Upper lobe of left lung (tissue), 6 donors: ENCODE data around the gene NLRP6. TPM values are rescaled to one million over a fixed set of nuclear protein-coding genes. Genes with fewer than 3 reads are reported as not detected.
"Not testable (repeated sequence)": the region's sequence is repeated elsewhere in the genome, so short reads cannot be mapped to it uniquely, and the experiment has no call there.

Source experiments
- ATAC-seq, 2 donors: fragments of 200-7000 bp; cut with Tn5 transposase; one replicate each; pipeline ENCODE4 v1.9.1; 2022; ENCODE audit warnings: mild to moderate bottlenecking in 2 of 2, moderate library complexity in 2 of 2; ENCODE audit not compliant: low FRiP score in 2 of 2
- DNase-seq, 2 donors: peaks; one replicate each; pipeline ENCODE4 v3.0.0-alpha.2; 2019 to 2020
- H3K27ac ChIP-seq, 4 donors: fragments of 200-600 bp; sonication (generic); one replicate each; pipeline ENCODE4 v1.5.1; 2016 to 2019
- H3K27me3 ChIP-seq, 4 donors: fragments of 200-600 bp; sonication (generic); one replicate each; pipeline ENCODE4 v1.5.1; 2017 to 2019
- H3K36me3 ChIP-seq, 4 donors: fragments of 200-600 bp; sonication (generic); one replicate each; pipeline ENCODE4 v1.5.1; 2016 to 2019
- H3K4me1 ChIP-seq, 4 donors: fragments of 200-600 bp; sonication (generic); one replicate each; pipeline ENCODE4 v1.5.1; 2018 to 2019
- H3K4me3 ChIP-seq, 4 donors: fragments of 200-600 bp; sonication (generic); one replicate each; pipeline ENCODE4 v1.5.1; 2017 to 2019; ENCODE audit warnings: mild to moderate bottlenecking in 2 of 4, moderate library complexity in 1 of 4
- H3K9me3 ChIP-seq, 4 donors: fragments of 200-600 bp; sonication (generic); one replicate each; pipeline ENCODE4 v1.5.1; 2018 to 2019
- EP300 ChIP-seq, 4 donors: sonication (generic); formaldehyde crosslinking; IDR thresholded peaks; one replicate each; pipeline ENCODE4 v1.5.1; 2017; ENCODE audit warnings: antibody characterized with exemption in 4 of 4, control low read depth in 2 of 4
- POLR2A ChIP-seq, 4 donors: fragments of 450-650 bp; IDR thresholded peaks; one replicate each; pipeline ENCODE4 v1.5.1; 2016 to 2017; ENCODE audit warnings: antibody characterized with exemption in 4 of 4, mild to moderate bottlenecking in 2 of 4
- POLR2AphosphoS5 ChIP-seq, 2 donors: sonication (generic); formaldehyde crosslinking; IDR thresholded peaks; one replicate each; pipeline ENCODE4 v1.5.1; 2017; ENCODE audit warnings: antibody characterized with exemption in 2 of 2
- WGBS, 2 donors: methylation state at CpG; one replicate each; pipeline ENCODE4 v1.1.5; 2017 to 2018; 5-methylcytosine and 5-hydroxymethylcytosine counted together
- total RNA-seq, 6 donors: library from RNA; depleted of rRNA in 4 of 6; stranded (reverse); fragments of >200 nt in 4 of 6; gene quantifications; one replicate each; pipeline versions ENCODE4 v1.1.0 to v1.2.1, GENCODE V29; 2016 to 2021
- TF ChIP-seq, protein P1 (sequence below), 6 experiments: fragments of 450-650 bp in 4 of 6; fragments of 200-600 bp in 2 of 6; sonication (generic) in 2 of 6; IDR thresholded peaks; one replicate each; pipeline ENCODE4 v1.5.1; 2016 to 2019; ENCODE audit warnings: antibody characterized with exemption in 6 of 6
- donor health status: DM: no; HTN: no; CAD: no; lungs with moderate emphysema.
- donor health status: DM: no; HTN: yes; CAD: no; lungs with severe emphysema.

Gene NLRP6
- total RNA-seq, 6 donors from 2014 or later: 1.3 to 7.3 (median 3.1) TPM

GRCh38 chr11:313787-314553 is 35.8 kb downstream of the NLRP6 start, which contains the start of gene IFITM1:
Gene IFITM1 (plus strand): TSS chr11:314040. CDS start chr11:314171, 131 bp downstream.
- Histone ChIP-seq H3K9me3 (no peaks in the 10 kb centered on the region), H3K4me1 (peaks cover 42 to 69% (median 56%) of the 10 kb centered on the region in 4 donors), H3K27me3 (peaks cover 0 to 9% (median 0%) of the 10 kb centered on the region in 4 donors), H3K4me3 (peak within 1 kb of the TSS; percentile 42 to 67 (median 47)), H3K27ac (peak within 1 kb of the TSS; percentile 85 to 97 (median 94)), H3K36me3 (no peaks in the 10 kb centered on the region)
- DNase-seq (no peak), ATAC-seq (peak; percentile 4 to 39)
- WGBS, 2 donors: 8 to 13% methylated on average over 14 to 18 of the region's 18 CpGs
- peak; percentile 65 to 81 for TF ChIP-seq POLR2AphosphoS5 (IDR thresholded peaks at IDR 0.05)
- no peak for TF ChIP-seq EP300 (IDR thresholded peaks at IDR 0.05)
- TF ChIP-seq, protein P1, sequence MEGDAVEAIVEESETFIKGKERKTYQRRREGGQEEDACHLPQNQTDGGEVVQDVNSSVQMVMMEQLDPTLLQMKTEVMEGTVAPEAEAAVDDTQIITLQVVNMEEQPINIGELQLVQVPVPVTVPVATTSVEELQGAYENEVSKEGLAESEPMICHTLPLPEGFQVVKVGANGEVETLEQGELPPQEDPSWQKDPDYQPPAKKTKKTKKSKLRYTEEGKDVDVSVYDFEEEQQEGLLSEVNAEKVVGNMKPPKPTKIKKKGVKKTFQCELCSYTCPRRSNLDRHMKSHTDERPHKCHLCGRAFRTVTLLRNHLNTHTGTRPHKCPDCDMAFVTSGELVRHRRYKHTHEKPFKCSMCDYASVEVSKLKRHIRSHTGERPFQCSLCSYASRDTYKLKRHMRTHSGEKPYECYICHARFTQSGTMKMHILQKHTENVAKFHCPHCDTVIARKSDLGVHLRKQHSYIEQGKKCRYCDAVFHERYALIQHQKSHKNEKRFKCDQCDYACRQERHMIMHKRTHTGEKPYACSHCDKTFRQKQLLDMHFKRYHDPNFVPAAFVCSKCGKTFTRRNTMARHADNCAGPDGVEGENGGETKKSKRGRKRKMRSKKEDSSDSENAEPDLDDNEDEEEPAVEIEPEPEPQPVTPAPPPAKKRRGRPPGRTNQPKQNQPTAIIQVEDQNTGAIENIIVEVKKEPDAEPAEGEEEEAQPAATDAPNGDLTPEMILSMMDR (IDR thresholded peaks at IDR 0.05): peak in 2 of 6 experiments; percentile 7 to 35
- TF ChIP-seq POLR2A (IDR thresholded peaks at IDR 0.05): peak in 3 of 4 donors; percentile 28 to 83 (median 67)

- ATAC-seq: not testable (repeated sequence)
- H3K4me1 ChIP-seq: peaks cover 42 to 65% (median 50%) of the 10 kb centered on the region in 4 donors
Measured at GRCh38 chr11:314554-314875, 36.3 kb downstream of the NLRP6 start.

DNA sequence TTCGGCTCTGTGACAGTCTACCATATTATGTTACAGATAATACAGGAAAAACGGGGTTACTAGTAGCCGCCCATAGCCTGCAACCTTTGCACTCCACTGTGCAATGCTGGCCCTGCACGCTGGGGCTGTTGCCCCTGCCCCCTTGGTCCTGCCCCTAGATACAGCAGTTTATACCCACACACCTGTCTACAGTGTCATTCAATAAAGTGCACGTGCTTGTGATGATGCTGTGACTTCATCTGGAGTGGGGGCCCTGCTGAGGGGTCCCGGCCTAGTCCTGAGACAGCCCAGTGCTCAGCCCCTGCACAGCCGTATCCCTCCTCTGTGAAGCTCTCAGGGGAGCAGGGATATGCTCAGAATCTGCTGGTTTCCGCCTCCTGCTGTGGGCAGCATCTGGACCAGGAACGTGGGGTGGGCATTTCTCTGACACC is 36.9 kb downstream of the NLRP6 start:
- Histone ChIP-seq H3K9me3 (no peaks in the 10 kb centered on the region), H3K27ac (peak overlapping the region; percentile 85 to 97 (median 94)), H3K4me3 (peak overlapping the region; percentile 42 to 67 (median 47)), H3K4me1 (peaks cover 42 to 61% (median 46%) of the 10 kb centered on the region in 4 donors), H3K36me3 (peaks cover 0 to 4% (median 0%) of the 10 kb centered on the region in 4 donors), H3K27me3 (peaks cover 0 to 9% (median 0%) of the 10 kb centered on the region in 4 donors)
- TF ChIP-seq POLR2AphosphoS5 (IDR thresholded peaks at IDR 0.05) (no peak), POLR2A (IDR thresholded peaks at IDR 0.05) (no peak)
- ATAC-seq (no peak), DNase-seq (no peak)
- WGBS, 2 donors: 40 to 63% methylated on average over 2 to 9 of the region's 9 CpGs

More at GRCh38 chr11:314554-314875, 36.3 kb downstream of the NLRP6 start:
- H3K36me3 ChIP-seq, H3K9me3 ChIP-seq, H3K27me3 ChIP-seq, DNase-seq: not testable (repeated sequence)
- Histone ChIP-seq H3K27ac (peak overlapping the region; percentile 85 to 97 (median 94)), H3K4me3 (peak overlapping the region; percentile 42 to 67 (median 47))
- 43 to 60% methylated on average over 6 of the region's 6 CpGs for WGBS, 2 donors

GRCh38 chr11:315516-315994 is 37.3 kb downstream of the NLRP6 start:
- Histone ChIP-seq H3K27me3 (peaks cover 0 to 9% (median 0%) of the 10 kb centered on the region in 4 donors), H3K27ac (peak overlapping the region; percentile 61 to 97 (median 94)), H3K36me3 (peaks cover 0 to 4% (median 0%) of the 10 kb centered on the region in 4 donors), H3K4me1 (peaks cover 42 to 61% (median 46%) of the 10 kb centered on the region in 4 donors), H3K4me3 (peak overlapping the region; percentile 42 to 67 (median 47)), H3K9me3 (no peaks in the 10 kb centered on the region)
- no peak for ATAC-seq
- no peak for DNase-seq
- 62 to 85% methylated on average over 24 to 31 of the region's 32 CpGs for WGBS, 2 donors
- TF ChIP-seq, protein P1 (IDR thresholded peaks at IDR 0.05): no peak
- TF ChIP-seq EP300 (IDR thresholded peaks at IDR 0.05): no peak
- no peak for TF ChIP-seq POLR2A (IDR thresholded peaks at IDR 0.05)
- no peak for TF ChIP-seq POLR2AphosphoS5 (IDR thresholded peaks at IDR 0.05)

- H3K36me3 ChIP-seq: peaks cover 0 to 4% (median 0%) of the 10 kb centered on the region in 4 donors
- ATAC-seq (no peak), DNase-seq (peak in 1 of 2 donors; percentile 88)
- TF ChIP-seq EP300 (IDR thresholded peaks at IDR 0.05): no peak
- peak; percentile 26 to 39 for TF ChIP-seq POLR2AphosphoS5 (IDR thresholded peaks at IDR 0.05)
- TF ChIP-seq, protein P1 (IDR thresholded peaks at IDR 0.05): peak in 1 of 6 experiments; percentile 31
- TF ChIP-seq POLR2A (IDR thresholded peaks at IDR 0.05): peak in 2 of 4 donors; percentile 19 to 34
- 34 to 63% methylated on average over 23 to 48 of the region's 64 CpGs for whole genome bisulfite sequencing, 2 donors
- peak overlapping the region; percentile 42 to 67 (median 47) for H3K4me3 ChIP-seq
- peaks cover 0 to 9% (median 0%) of the 10 kb centered on the region in 4 donors for H3K27me3 ChIP-seq
- H3K27ac ChIP-seq: peak overlapping the region; percentile 61 to 97 (median 94)
- H3K9me3 ChIP-seq: no peaks in the 10 kb centered on the region
- peaks cover 42 to 65% (median 46%) of the 10 kb centered on the region in 4 donors for H3K4me1 ChIP-seq
Measured at GRCh38 chr11:316031-316701, 38.0 kb downstream of the NLRP6 start.
